ENCODE results near the gene DNM3. TPM values are rescaled to one million over a fixed set of nuclear protein-coding genes. Genes with fewer than 3 reads are reported as not detected.

DNM3 gene
- total RNA-seq, 1 donor from 2014 or later = 2.1 TPM

DNA sequence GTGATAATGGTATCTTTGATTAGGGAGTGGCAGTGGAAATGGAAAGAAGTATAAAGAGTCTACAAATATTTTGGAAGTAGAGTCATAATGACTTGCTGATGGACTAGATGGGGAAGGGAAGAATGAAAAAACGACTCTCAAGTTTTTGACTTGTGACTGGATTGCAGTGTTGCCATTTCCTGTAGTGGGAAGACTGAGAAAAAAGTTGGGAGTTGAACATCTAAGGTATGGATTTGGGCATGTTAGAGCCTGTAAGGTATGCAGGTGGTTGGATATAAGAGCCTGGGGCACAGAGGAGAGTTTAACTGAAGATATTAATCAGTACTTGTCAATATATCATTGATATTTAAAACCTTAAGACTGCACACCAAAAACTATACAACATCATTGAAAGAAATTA, 19.4 kb downstream of the DNM3 start:
- Mint-ChIP-seq H3K4me3 (no peak overlapping the region), H3K27ac (no peak overlapping the region), H3K36me3 (peaks cover 6% of the 10 kb centered on the region), H3K4me1 (ENCODE audit: unreplicated experiment) (no peaks in the 10 kb centered on the region), H3K27me3 (peaks cover 3% of the 10 kb centered on the region), H3K9me3 (peaks cover 5% of the 10 kb centered on the region)
- no peak for DNase-seq (ENCODE audit: extremely low spot score, unreplicated experiment)
- TF ChIP-seq, protein P1, sequence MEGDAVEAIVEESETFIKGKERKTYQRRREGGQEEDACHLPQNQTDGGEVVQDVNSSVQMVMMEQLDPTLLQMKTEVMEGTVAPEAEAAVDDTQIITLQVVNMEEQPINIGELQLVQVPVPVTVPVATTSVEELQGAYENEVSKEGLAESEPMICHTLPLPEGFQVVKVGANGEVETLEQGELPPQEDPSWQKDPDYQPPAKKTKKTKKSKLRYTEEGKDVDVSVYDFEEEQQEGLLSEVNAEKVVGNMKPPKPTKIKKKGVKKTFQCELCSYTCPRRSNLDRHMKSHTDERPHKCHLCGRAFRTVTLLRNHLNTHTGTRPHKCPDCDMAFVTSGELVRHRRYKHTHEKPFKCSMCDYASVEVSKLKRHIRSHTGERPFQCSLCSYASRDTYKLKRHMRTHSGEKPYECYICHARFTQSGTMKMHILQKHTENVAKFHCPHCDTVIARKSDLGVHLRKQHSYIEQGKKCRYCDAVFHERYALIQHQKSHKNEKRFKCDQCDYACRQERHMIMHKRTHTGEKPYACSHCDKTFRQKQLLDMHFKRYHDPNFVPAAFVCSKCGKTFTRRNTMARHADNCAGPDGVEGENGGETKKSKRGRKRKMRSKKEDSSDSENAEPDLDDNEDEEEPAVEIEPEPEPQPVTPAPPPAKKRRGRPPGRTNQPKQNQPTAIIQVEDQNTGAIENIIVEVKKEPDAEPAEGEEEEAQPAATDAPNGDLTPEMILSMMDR (conservative IDR thresholded peaks at IDR 0.05) = no peak

GRCh38 chr1:171863531-171863930, 22.2 kb downstream of the DNM3 start:
- H3K4me3 Mint-ChIP-seq = no peak overlapping the region
- H3K4me1 Mint-ChIP-seq (ENCODE audit: unreplicated experiment) = no peaks in the 10 kb centered on the region
- TF ChIP-seq, protein P1 (conservative IDR thresholded peaks at IDR 0.05) = no peak
- peaks cover 6% of the 10 kb centered on the region for H3K36me3 Mint-ChIP-seq
- H3K9me3 Mint-ChIP-seq = no peaks in the 10 kb centered on the region
- DNase-seq (ENCODE audit: extremely low spot score, unreplicated experiment) = no peak
- peaks cover 3% of the 10 kb centered on the region for H3K27me3 Mint-ChIP-seq
- no peak overlapping the region for H3K27ac Mint-ChIP-seq

GRCh38 chr1:171864308-171864707, 23.0 kb downstream of the DNM3 start:
- Mint-ChIP-seq H3K4me1 (ENCODE audit: unreplicated experiment) (peaks cover 3% of the 10 kb centered on the region), H3K4me3 (no peak overlapping the region), H3K27ac (no peak overlapping the region), H3K9me3 (no peaks in the 10 kb centered on the region), H3K27me3 (peaks cover 3% of the 10 kb centered on the region), H3K36me3 (no peaks in the 10 kb centered on the region)
- no peak for DNase-seq (ENCODE audit: extremely low spot score, unreplicated experiment)
- TF ChIP-seq, protein P1 (conservative IDR thresholded peaks at IDR 0.05) = no peak

DNA sequence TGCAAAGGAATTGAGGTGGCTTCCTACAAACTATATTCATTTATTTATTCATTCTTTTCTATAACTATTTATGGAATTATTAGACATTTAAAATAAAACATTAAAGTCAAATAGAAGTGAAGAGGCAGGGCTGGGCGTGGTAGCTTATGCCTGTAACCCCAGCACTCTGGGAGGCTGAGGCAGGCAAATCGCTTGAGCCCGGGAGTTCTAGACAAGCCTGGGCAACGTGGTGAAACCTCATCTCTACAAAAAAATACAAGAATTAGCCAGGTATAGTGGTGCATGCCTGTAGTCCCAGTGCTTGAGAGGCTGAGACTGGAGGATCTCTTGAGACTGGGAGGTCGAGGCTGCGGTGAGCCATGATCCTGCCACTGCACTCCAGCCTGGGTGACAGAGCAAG, 23.8 kb downstream of the DNM3 start:
- DNase-seq (ENCODE audit: extremely low spot score, unreplicated experiment) = no peak
- no peaks in the 10 kb centered on the region for H3K9me3 Mint-ChIP-seq
- no peaks in the 10 kb centered on the region for H3K36me3 Mint-ChIP-seq
- H3K4me1 Mint-ChIP-seq (ENCODE audit: unreplicated experiment) = peaks cover 5% of the 10 kb centered on the region
- peaks cover 3% of the 10 kb centered on the region for H3K27me3 Mint-ChIP-seq
- TF ChIP-seq, protein P1 (conservative IDR thresholded peaks at IDR 0.05) = no peak
- H3K27ac Mint-ChIP-seq = no peak overlapping the region
- H3K4me3 Mint-ChIP-seq = no peak overlapping the region

- Mint-ChIP-seq H3K4me1 (ENCODE audit: unreplicated experiment) (peaks cover 5% of the 10 kb centered on the region), H3K4me3 (no peak overlapping the region), H3K9me3 (no peaks in the 10 kb centered on the region), H3K27me3 (peaks cover 9% of the 10 kb centered on the region), H3K36me3 (no peaks in the 10 kb centered on the region), H3K27ac (no peak overlapping the region)
- no peak for DNase-seq (ENCODE audit: extremely low spot score, unreplicated experiment)
- TF ChIP-seq, protein P1 (conservative IDR thresholded peaks at IDR 0.05) = no peak
Measured at GRCh38 chr1:171867236-171867635, 25.9 kb downstream of the DNM3 start.

GRCh38 chr1:171868217-171868803, 27.0 kb downstream of the DNM3 start:
- Mint-ChIP-seq H3K4me1 (ENCODE audit: unreplicated experiment) (peaks cover 5% of the 10 kb centered on the region), H3K9me3 (no peaks in the 10 kb centered on the region), H3K27me3 (peaks cover 5% of the 10 kb centered on the region), H3K27ac (no peak overlapping the region), H3K36me3 (no peaks in the 10 kb centered on the region), H3K4me3 (no peak overlapping the region)
- DNase-seq (ENCODE audit: extremely low spot score, unreplicated experiment) = no peak
- TF ChIP-seq, protein P1 (conservative IDR thresholded peaks at IDR 0.05) = no peak
